Uterus (tissue), 2 donors: ENCODE data around the gene CXCL11.
"Not testable (repeated sequence)": the region's sequence is repeated elsewhere in the genome, so short reads cannot be mapped to it uniquely, and the experiment has no call there.

ENCODE experiments used
- POLR2A ChIP-seq, 2 donors: fragments of 450-650 bp; IDR thresholded peaks; one replicate each; pipeline ENCODE4 v1.6.1; 2016; ENCODE audit warnings: antibody characterized with exemption in 2 of 2, mild to moderate bottlenecking in 1 of 2, moderate library complexity in 1 of 2
- TF ChIP-seq, protein P1 (sequence below), 4 experiments: fragments of 200-600 bp in 2 of 4; fragments of 450-650 bp in 2 of 4; sonication (generic) in 2 of 4; IDR thresholded peaks; one replicate each; pipeline ENCODE4 v1.5.1; 2016 to 2019; ENCODE audit warnings: antibody characterized with exemption in 4 of 4, mild to moderate bottlenecking in 2 of 4, moderate library complexity in 1 of 4

DNA sequence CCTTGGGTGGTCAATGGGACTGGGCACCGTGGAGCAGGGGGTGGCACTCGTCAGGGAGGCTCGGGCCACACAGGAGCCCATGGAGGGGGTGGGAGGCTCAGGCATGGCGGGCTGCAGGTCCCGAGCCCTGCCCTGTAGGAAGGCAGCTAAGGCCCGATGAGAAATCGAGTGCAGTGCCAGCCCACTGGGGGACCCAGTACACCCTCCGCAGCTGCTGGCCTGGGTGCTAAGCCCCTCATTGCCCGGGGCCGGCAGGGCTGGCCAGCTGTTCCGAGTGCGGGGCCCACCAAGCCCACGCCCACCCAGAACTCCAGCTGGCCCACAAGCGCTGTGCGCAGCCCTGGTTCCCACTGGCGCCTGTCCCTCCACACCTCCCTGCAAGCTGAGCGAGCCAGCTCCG lies 7.4 kb upstream of the CXCL11 start:
- TF ChIP-seq, protein P1, sequence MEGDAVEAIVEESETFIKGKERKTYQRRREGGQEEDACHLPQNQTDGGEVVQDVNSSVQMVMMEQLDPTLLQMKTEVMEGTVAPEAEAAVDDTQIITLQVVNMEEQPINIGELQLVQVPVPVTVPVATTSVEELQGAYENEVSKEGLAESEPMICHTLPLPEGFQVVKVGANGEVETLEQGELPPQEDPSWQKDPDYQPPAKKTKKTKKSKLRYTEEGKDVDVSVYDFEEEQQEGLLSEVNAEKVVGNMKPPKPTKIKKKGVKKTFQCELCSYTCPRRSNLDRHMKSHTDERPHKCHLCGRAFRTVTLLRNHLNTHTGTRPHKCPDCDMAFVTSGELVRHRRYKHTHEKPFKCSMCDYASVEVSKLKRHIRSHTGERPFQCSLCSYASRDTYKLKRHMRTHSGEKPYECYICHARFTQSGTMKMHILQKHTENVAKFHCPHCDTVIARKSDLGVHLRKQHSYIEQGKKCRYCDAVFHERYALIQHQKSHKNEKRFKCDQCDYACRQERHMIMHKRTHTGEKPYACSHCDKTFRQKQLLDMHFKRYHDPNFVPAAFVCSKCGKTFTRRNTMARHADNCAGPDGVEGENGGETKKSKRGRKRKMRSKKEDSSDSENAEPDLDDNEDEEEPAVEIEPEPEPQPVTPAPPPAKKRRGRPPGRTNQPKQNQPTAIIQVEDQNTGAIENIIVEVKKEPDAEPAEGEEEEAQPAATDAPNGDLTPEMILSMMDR (IDR thresholded peaks at IDR 0.05): not testable (repeated sequence)
- TF ChIP-seq POLR2A (IDR thresholded peaks at IDR 0.05): not testable (repeated sequence)
